ENCODE results near the gene CPLX4. TPM values are rescaled to one million over a fixed set of nuclear protein-coding genes. Genes with fewer than 3 reads are reported as not detected.

The CPLX4 gene
- total and polyA plus RNA-seq, 2 donors from 2014 or later: not detected

- TF ChIP-seq, protein P1, sequence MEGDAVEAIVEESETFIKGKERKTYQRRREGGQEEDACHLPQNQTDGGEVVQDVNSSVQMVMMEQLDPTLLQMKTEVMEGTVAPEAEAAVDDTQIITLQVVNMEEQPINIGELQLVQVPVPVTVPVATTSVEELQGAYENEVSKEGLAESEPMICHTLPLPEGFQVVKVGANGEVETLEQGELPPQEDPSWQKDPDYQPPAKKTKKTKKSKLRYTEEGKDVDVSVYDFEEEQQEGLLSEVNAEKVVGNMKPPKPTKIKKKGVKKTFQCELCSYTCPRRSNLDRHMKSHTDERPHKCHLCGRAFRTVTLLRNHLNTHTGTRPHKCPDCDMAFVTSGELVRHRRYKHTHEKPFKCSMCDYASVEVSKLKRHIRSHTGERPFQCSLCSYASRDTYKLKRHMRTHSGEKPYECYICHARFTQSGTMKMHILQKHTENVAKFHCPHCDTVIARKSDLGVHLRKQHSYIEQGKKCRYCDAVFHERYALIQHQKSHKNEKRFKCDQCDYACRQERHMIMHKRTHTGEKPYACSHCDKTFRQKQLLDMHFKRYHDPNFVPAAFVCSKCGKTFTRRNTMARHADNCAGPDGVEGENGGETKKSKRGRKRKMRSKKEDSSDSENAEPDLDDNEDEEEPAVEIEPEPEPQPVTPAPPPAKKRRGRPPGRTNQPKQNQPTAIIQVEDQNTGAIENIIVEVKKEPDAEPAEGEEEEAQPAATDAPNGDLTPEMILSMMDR (IDR thresholded peaks at IDR 0.05; ENCODE audit: borderline replicate concordance, extremely low read depth, insufficient read depth): no peak
- H3K27ac ChIP-seq (ENCODE audit: low read depth in 2 of 2, low read length in 2 of 2): no peak overlapping the region
- no peaks in the 10 kb centered on the region for H3K36me3 ChIP-seq (ENCODE audit: control insufficient read depth in 2 of 3, insufficient read depth in 3 of 3, low read length in 3 of 3)
- peaks cover 0 to 2% (median 0%) of the 10 kb centered on the region in 3 donors for H3K4me1 ChIP-seq (ENCODE audit: control insufficient read depth in 2 of 3, insufficient read depth in 2 of 3, low read depth in 1 of 3, low read length in 3 of 3)
- H3K27me3 ChIP-seq (ENCODE audit: control insufficient read depth, insufficient read depth, low read length): peaks cover 80% of the 10 kb centered on the region
- FAIRE-seq (no peak), DNase-seq (no peak)
- no peak overlapping the region for H3K9ac ChIP-seq (ENCODE audit: low read length in 3 of 3)
- intact Hi-C loops (cut with DNase I): no loop called here
- no peaks in the 10 kb centered on the region for H3K9me3 ChIP-seq (ENCODE audit: control insufficient read depth in 2 of 3, insufficient read depth in 1 of 3, low read length in 3 of 3)
- H3K4me3 ChIP-seq (ENCODE audit: low read length in 3 of 3): no peak overlapping the region
Observed at GRCh38 chr18:59271606-59272220, 46.7 kb downstream of the CPLX4 start.

- DNase-seq (no peak), FAIRE-seq (no peak)
- Histone ChIP-seq H3K4me3 (ENCODE audit: low read length in 3 of 3) (no peak overlapping the region), H3K9ac (ENCODE audit: low read length in 3 of 3) (no peak overlapping the region), H3K27me3 (ENCODE audit: control insufficient read depth, insufficient read depth, low read length) (peaks cover 79% of the 10 kb centered on the region), H3K9me3 (ENCODE audit: control insufficient read depth in 2 of 3, insufficient read depth in 1 of 3, low read length in 3 of 3) (no peaks in the 10 kb centered on the region), H3K36me3 (ENCODE audit: control insufficient read depth in 2 of 3, insufficient read depth in 3 of 3, low read length in 3 of 3) (no peaks in the 10 kb centered on the region), H3K27ac (ENCODE audit: low read depth in 2 of 2, low read length in 2 of 2) (no peak overlapping the region), H3K4me1 (ENCODE audit: control insufficient read depth in 2 of 3, insufficient read depth in 2 of 3, low read depth in 1 of 3, low read length in 3 of 3) (peaks cover 0 to 2% (median 0%) of the 10 kb centered on the region in 3 donors)
- intact Hi-C loops (cut with DNase I): no loop called here
- TF ChIP-seq, protein P1 (IDR thresholded peaks at IDR 0.05; ENCODE audit: borderline replicate concordance, extremely low read depth, insufficient read depth): no peak
Observed at GRCh38 chr18:59270689-59271257, 47.7 kb downstream of the CPLX4 start.

GRCh38 chr18:59269563-59270119 lies 48.8 kb downstream of the CPLX4 start:
- no peak for FAIRE-seq
- TF ChIP-seq, protein P1 (IDR thresholded peaks at IDR 0.05; ENCODE audit: borderline replicate concordance, extremely low read depth, insufficient read depth): no peak

More at GRCh38 chr18:59269563-59270119, 48.8 kb downstream of the CPLX4 start:
- Histone ChIP-seq H3K27ac (ENCODE audit: low read depth in 2 of 2, low read length in 2 of 2) (no peak overlapping the region), H3K4me3 (ENCODE audit: low read length in 3 of 3) (no peak overlapping the region), H3K9ac (ENCODE audit: low read length in 3 of 3) (no peak overlapping the region), H3K27me3 (ENCODE audit: control insufficient read depth, insufficient read depth, low read length) (peaks cover 78% of the 10 kb centered on the region), H3K36me3 (ENCODE audit: control insufficient read depth in 2 of 3, insufficient read depth in 3 of 3, low read length in 3 of 3) (no peaks in the 10 kb centered on the region), H3K4me1 (ENCODE audit: control insufficient read depth in 2 of 3, insufficient read depth in 2 of 3, low read depth in 1 of 3, low read length in 3 of 3) (peaks cover 0 to 2% (median 0%) of the 10 kb centered on the region in 3 donors), H3K9me3 (ENCODE audit: control insufficient read depth in 2 of 3, insufficient read depth in 1 of 3, low read length in 3 of 3) (no peaks in the 10 kb centered on the region)
- DNase-seq: no peak
- intact Hi-C loops (cut with DNase I): no loop called here

All from kidney (tissue), 14 donors.